SKM-1 treated with dmso at 0.1 percent for 144 hours (cell line): ENCODE results near the gene HSPA5.
"Not testable (repeated sequence)": the region's sequence is repeated elsewhere in the genome, so short reads cannot be mapped to it uniquely, and the experiment has no call there.

ENCODE experiments used
- DNase-seq: peaks from one replicate; lab custom pipeline; 2025; ENCODE audit not compliant: unreplicated experiment; lab: John Stamatoyannopoulos, UW

Gene HSPA5

GRCh38 chr9:125243792-125244260 is 2.7 kb upstream of the HSPA5 start:
- no peak for DNase-seq

GRCh38 chr9:125241863-125242739 is 958 bp upstream of the HSPA5 start:
- no peak for DNase-seq

- DNase-seq: no peak
These were observed 519 bp downstream of the HSPA5 start for GRCh38 chr9:125240649-125240999.

GRCh38 chr9:125239631-125240597 is 1.2 kb downstream of the HSPA5 start:
- DNase-seq: no peak

- no peak for DNase-seq
These were observed 2.2 kb downstream of the HSPA5 start for GRCh38 chr9:125238915-125239446.

- no peak for DNase-seq
These were observed 2.8 kb downstream of the HSPA5 start for GRCh38 chr9:125238127-125238914.

- not testable (repeated sequence) for DNase-seq
These were observed 4.5 kb downstream of the HSPA5 start for GRCh38 chr9:125236520-125237159.

- DNase-seq: no peak
These were observed 5.2 kb downstream of the HSPA5 start for GRCh38 chr9:125235804-125236519.

GRCh38 chr9:125234099-125234498 is 7.0 kb downstream of the HSPA5 start:
- not testable (repeated sequence) for DNase-seq

- no peak for DNase-seq
These were observed 7.5 kb downstream of the HSPA5 start for GRCh38 chr9:125233678-125234077.

GRCh38 chr9:125227761-125228160 is 13.4 kb downstream of the HSPA5 start:
- DNase-seq: no peak

GRCh38 chr9:125224858-125225257 is 16.3 kb downstream of the HSPA5 start:
- DNase-seq: not testable (repeated sequence)

- no peak for DNase-seq
These were observed 22.5 kb downstream of the HSPA5 start for GRCh38 chr9:125218621-125219020.

- DNase-seq: no peak
These were observed 27.0 kb downstream of the HSPA5 start for GRCh38 chr9:125214186-125214585.

- DNase-seq: no peak
These were observed 36.7 kb downstream of the HSPA5 start for GRCh38 chr9:125204477-125204876.

GRCh38 chr9:125202846-125203618 is 38.1 kb downstream of the HSPA5 start:
- no peak for DNase-seq

- DNase-seq: peak; percentile 78
These were observed 40.7 kb downstream of the HSPA5 start, which contains the start of gene RABEPK for GRCh38 chr9:125200216-125201047. Gene RABEPK (plus strand): TSS chr9:125200542. CDS start chr9:125203014, 2,472 bp downstream.

GRCh38 chr9:125195591-125195990 is 45.6 kb downstream of the HSPA5 start:
- not testable (repeated sequence) for DNase-seq
